Loucy (cell line): ENCODE data around the gene HNF4A.
A peak's percentile ranks its signal among the peaks of the same experiment; 100 is the strongest.

ENCODE experiments used
- H2AFZ ChIP-seq: fragments of 200-600 bp; sonication (generic); 2 replicates; pipeline ENCODE4 v1.6.0; 2016; ENCODE audit warnings: antibody characterized with exemption, mild to moderate bottlenecking, low read length, moderate library complexity
- H3F3A ChIP-seq: fragments of 200-600 bp; 2 replicates; pipeline ENCODE4 v1.6.0; 2016; ENCODE audit warnings: antibody characterized with exemption, low read depth, mild to moderate bottlenecking
- H3K27me3 ChIP-seq: fragments of 200-600 bp; sonication (generic); 2 replicates; pipeline ENCODE4 v1.6.1; 2014; ENCODE audit warnings: low read length, mild to moderate bottlenecking; ENCODE audit not compliant: insufficient read depth, poor library complexity, severe bottlenecking
- H3K36me3 ChIP-seq: fragments of 200-600 bp; sonication (generic); 2 replicates; pipeline ENCODE4 v1.6.1; 2016; ENCODE audit warnings: low read length; ENCODE audit not compliant: insufficient read depth
- H3K4me1 ChIP-seq: fragments of 200-600 bp; sonication (generic); 2 replicates; pipeline ENCODE4 v1.5.1; 2014; ENCODE audit warnings: low read length, mild to moderate bottlenecking; ENCODE audit not compliant: insufficient read depth, poor library complexity, severe bottlenecking
- H3K4me2 ChIP-seq: fragments of 200-600 bp; sonication (generic); 2 replicates; pipeline ENCODE4 v1.6.0; 2014; ENCODE audit warnings: antibody characterized with exemption, low read length, low read depth, mild to moderate bottlenecking; ENCODE audit not compliant: poor library complexity, severe bottlenecking
- H3K4me3 ChIP-seq: fragments of 200-600 bp; sonication (generic); 2 replicates; pipeline ENCODE4 v1.5.1; 2014; ENCODE audit warnings: low read length, mild to moderate bottlenecking, mixed read lengths; ENCODE audit not compliant: poor library complexity, severe bottlenecking
- H3K79me2 ChIP-seq: fragments of 200-600 bp; sonication (generic); 2 replicates; pipeline ENCODE4 v1.6.1; 2014; ENCODE audit warnings: low read length; ENCODE audit not compliant: insufficient read depth
- H3K9ac ChIP-seq: fragments of 200-600 bp; sonication (generic); 2 replicates; pipeline ENCODE4 v1.6.0; 2014; ENCODE audit warnings: mild to moderate bottlenecking, low read depth, low read length, moderate library complexity; ENCODE audit not compliant: poor library complexity, severe bottlenecking
- H3K9me2 ChIP-seq: fragments of 200-600 bp; sonication (generic); replicated peaks from 2 replicates; pipeline ENCODE4 v1.6.1; 2016; ENCODE audit warnings: low read depth, low read length, mixed read lengths
- H3K9me3 ChIP-seq: fragments of 200-600 bp; sonication (generic); 2 replicates; pipeline ENCODE4 v1.6.1; 2014; ENCODE audit warnings: mild to moderate bottlenecking, antibody characterized with exemption, low read length, low read depth; ENCODE audit not compliant: insufficient read depth
- H4K20me1 ChIP-seq: fragments of 200-600 bp; sonication (generic); 2 replicates; pipeline ENCODE4 v1.6.0; 2014; ENCODE audit warnings: antibody characterized with exemption, low read length, mild to moderate bottlenecking; ENCODE audit not compliant: insufficient read depth, poor library complexity, severe bottlenecking
- EZH2phosphoT487 ChIP-seq: fragments of 200-600 bp; IDR thresholded peaks from 2 replicates; pipeline ENCODE4 v1.6.1; 2018; ENCODE audit warnings: antibody characterized with exemption, mild to moderate bottlenecking, moderate library complexity, borderline replicate concordance
- TF ChIP-seq, protein P1 (sequence below): fragments of 200-600 bp; sonication (generic); conservative IDR thresholded peaks from 2 replicates; pipeline ENCODE4 v1.5.1; 2014; ENCODE audit warnings: mild to moderate bottlenecking, antibody characterized with exemption, low read length

HNF4A gene

DNA sequence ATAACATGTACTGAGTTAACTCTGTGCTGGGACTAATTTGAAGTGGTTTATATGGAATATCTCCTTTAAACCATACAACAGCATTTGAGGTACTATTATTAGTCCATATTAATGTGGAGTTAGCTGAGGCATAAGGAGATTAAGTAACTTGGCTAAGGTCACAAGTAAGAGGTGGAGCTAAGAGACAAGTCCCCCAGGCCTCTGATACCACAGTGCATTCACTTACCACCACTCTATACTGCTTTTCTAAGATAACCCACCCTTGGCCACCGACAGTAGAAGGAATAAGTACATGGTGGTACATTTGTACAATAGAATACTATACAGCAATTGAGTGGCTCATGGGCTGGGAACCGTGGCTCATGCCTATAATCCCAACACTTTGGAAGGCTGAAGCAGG lies 103.8 kb downstream of the HNF4A start:
- Histone ChIP-seq H2AFZ (no peak overlapping the region), H3K9ac (no peak overlapping the region), H3K4me1 (no peaks in the 10 kb centered on the region), H3K27me3 (no peaks in the 10 kb centered on the region), H3K36me3 (no peaks in the 10 kb centered on the region), H3F3A (no peaks in the 10 kb centered on the region), H3K9me2 (no peaks in the 10 kb centered on the region), H3K4me2 (no peak overlapping the region), H3K79me2 (no peaks in the 10 kb centered on the region), H4K20me1 (no peaks in the 10 kb centered on the region), H3K9me3 (no peaks in the 10 kb centered on the region), H3K4me3 (no peak overlapping the region)
- TF ChIP-seq EZH2phosphoT487, result no peak
- TF ChIP-seq, protein P1, sequence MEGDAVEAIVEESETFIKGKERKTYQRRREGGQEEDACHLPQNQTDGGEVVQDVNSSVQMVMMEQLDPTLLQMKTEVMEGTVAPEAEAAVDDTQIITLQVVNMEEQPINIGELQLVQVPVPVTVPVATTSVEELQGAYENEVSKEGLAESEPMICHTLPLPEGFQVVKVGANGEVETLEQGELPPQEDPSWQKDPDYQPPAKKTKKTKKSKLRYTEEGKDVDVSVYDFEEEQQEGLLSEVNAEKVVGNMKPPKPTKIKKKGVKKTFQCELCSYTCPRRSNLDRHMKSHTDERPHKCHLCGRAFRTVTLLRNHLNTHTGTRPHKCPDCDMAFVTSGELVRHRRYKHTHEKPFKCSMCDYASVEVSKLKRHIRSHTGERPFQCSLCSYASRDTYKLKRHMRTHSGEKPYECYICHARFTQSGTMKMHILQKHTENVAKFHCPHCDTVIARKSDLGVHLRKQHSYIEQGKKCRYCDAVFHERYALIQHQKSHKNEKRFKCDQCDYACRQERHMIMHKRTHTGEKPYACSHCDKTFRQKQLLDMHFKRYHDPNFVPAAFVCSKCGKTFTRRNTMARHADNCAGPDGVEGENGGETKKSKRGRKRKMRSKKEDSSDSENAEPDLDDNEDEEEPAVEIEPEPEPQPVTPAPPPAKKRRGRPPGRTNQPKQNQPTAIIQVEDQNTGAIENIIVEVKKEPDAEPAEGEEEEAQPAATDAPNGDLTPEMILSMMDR, result no peak

DNA sequence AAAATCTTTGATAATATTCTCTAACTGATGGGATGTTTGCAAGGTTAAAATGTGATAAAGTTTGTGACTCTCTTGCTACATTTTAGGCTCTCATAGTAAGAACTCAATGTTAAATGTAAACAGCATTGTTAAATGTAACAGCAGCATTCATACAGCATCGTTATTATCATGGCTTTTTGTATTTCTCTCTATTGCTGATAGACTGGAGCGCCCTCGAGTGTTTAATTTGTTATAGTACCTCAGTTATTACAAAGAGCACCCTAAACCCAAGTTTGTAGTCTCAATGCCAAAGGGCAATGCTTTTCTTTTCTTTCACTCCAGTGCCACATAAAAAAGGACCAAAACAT lies 105.3 kb downstream of the HNF4A start:
- no peaks in the 10 kb centered on the region for H3K9me2 ChIP-seq
- TF ChIP-seq EZH2phosphoT487, result no peak
- TF ChIP-seq, protein P1, result peak; percentile 77
- H3K36me3 ChIP-seq, result no peaks in the 10 kb centered on the region
- no peaks in the 10 kb centered on the region for H3K4me1 ChIP-seq
- H3K9ac ChIP-seq, result no peak overlapping the region
- H3K4me2 ChIP-seq, result no peak overlapping the region
- H3K9me3 ChIP-seq, result no peaks in the 10 kb centered on the region
- no peaks in the 10 kb centered on the region for H3K27me3 ChIP-seq
- H3K79me2 ChIP-seq, result no peaks in the 10 kb centered on the region
- H4K20me1 ChIP-seq, result no peaks in the 10 kb centered on the region
- no peak overlapping the region for H3K4me3 ChIP-seq
- no peak overlapping the region for H2AFZ ChIP-seq
- no peaks in the 10 kb centered on the region for H3F3A ChIP-seq

DNA sequence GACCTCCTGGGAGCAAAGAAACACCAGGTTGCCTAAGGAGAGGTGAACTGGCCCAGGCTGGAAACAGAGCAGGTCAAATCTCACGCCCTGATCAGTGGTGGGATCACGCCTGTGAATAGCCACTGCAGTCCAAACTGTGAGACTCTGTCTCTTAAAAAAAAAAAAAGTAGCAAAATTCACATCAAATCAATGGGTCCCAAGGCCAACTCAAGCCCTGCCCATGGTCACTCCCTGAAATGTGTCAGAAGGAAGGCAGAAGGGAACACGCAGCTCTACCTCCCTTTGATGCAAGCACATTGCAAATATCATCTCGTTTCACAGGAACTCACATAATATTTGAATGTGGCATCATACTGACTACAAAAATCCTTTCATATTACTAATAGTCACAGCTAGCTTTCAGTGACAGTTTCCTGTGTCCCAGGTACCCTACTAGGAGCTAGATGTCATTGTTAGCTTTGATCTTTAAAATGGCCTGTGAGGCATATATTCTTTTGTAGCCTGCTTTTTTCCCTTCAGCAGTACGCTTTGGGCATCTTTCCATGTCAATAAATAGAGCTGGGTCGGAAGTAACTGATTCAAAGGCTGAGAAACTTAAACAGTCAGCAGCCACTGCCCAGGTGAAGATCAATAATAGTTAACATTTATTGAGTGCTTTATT lies 105.8 kb downstream of the HNF4A start:
- peak overlapping the region; percentile 20; the same call in 1 of the 2 replicates for H2AFZ ChIP-seq
- no peaks in the 10 kb centered on the region for H3K27me3 ChIP-seq
- H3K9ac ChIP-seq, result no peak overlapping the region
- no peaks in the 10 kb centered on the region for H4K20me1 ChIP-seq
- no peaks in the 10 kb centered on the region for H3K9me3 ChIP-seq
- no peak overlapping the region for H3K4me2 ChIP-seq
- no peaks in the 10 kb centered on the region for H3K79me2 ChIP-seq
- no peak for TF ChIP-seq EZH2phosphoT487
- TF ChIP-seq, protein P1, result peak; percentile 24; the same call in 1 of the 2 replicates
- no peak overlapping the region for H3K4me3 ChIP-seq
- no peaks in the 10 kb centered on the region for H3K9me2 ChIP-seq
- H3K36me3 ChIP-seq, result no peaks in the 10 kb centered on the region
- no peaks in the 10 kb centered on the region for H3F3A ChIP-seq
- H3K4me1 ChIP-seq, result no peaks in the 10 kb centered on the region
